ENCODE data around the gene RAX. TPM values are rescaled to one million over a fixed set of nuclear protein-coding genes. Genes with fewer than 3 reads are reported as not detected.

Gene RAX
- total and polyA plus RNA-seq, 10 donors = 0.03 TPM; not detected in 9

GRCh38 chr18:59218018-59218417, 55.2 kb downstream of the RAX start:
- Histone ChIP-seq H3K4me3 (no peak overlapping the region), H3K36me3 (no peaks in the 10 kb centered on the region), H3K9me3 (no peaks in the 10 kb centered on the region), H3K27me3 (replicated peaks in 1 of 7) (peaks cover 0 to 92% (median 29%) of the 10 kb centered on the region in 7 donors), H3K27ac (no peak overlapping the region), H3K4me1 (peaks cover 0 to 19% (median 16%) of the 10 kb centered on the region in 6 donors)
- TF ChIP-seq POLR2A (IDR thresholded peaks at IDR 0.05) (no peak), POLR2AphosphoS5 (IDR thresholded peaks at IDR 0.05) (no peak), CTCF (IDR thresholded peaks at IDR 0.05 in 8 of 11, conservative IDR thresholded peaks at IDR 0.05 in 3 of 11) (no peak)
- DNase-seq = no peak
- WGBS, 5 donors = 72 to 82% (median 73%) methylated on average over 6 of the region's 6 CpGs
- intact Hi-C loops (cut with DNase I; ENCODE audit: low total_unique reads) = no loop called here

Other genes with a start within 250 kb of the RAX start
- 100 to 1,000 TPM in 1 of 7 donors, 10 to 100 TPM in 6; 36.7 to 117 (median 59.0) TPM for gene SEC11C, start 133.6 kb downstream of the RAX start, total RNA-seq
- 10 to 100 TPM; 48.7 to 72.8 (median 68.3) TPM for gene SEC11C, start 133.6 kb downstream of the RAX start, polyA plus RNA-seq
- not detected for gene GRP, start 53.3 kb downstream of the RAX start, total RNA-seq
- gene GRP, start 53.3 kb downstream of the RAX start, polyA plus RNA-seq = not detected
- gene CPLX4, start 45.2 kb upstream of the RAX start, total RNA-seq = not detected
- under 1 TPM in 1 of 3 donors, not detected in 2; 0.04 TPM for gene CPLX4, start 45.2 kb upstream of the RAX start, polyA plus RNA-seq
- gene LMAN1, start 85.8 kb upstream of the RAX start, total RNA-seq = 10 to 100 TPM; 52.5 to 97.9 (median 55.2) TPM
- gene LMAN1, start 85.8 kb upstream of the RAX start, polyA plus RNA-seq = 10 to 100 TPM; 10.0 to 11.3 (median 10.8) TPM